Activated T-helper 2 cell treated with anti-CD3 and anti-CD28 coated beads, Interferon-gamma antibody, Interleukin-2, Interleukin-4, amounts not matched to agents 10 μg/mL and 5 μg/mL and 100 μg/mL, durations not matched to agents 14 hours and 24 hours and 36 hours (primary cell): ENCODE data around the gene PIWIL4. TPM values are rescaled to one million over a fixed set of nuclear protein-coding genes. Genes with fewer than 3 reads are reported as not detected.

Experiments used
- DNase-seq: peaks from one replicate; pipeline ENCODE4 v3.0.0; 2021; ENCODE audit warnings: low spot score
- H3K27ac Mint-ChIP-seq: one replicate; pipeline ENCODE4 v1.8.0; 2021; ENCODE audit warnings: mixed read lengths
- H3K27me3 Mint-ChIP-seq: one replicate; pipeline ENCODE4 v1.8.0; 2021; ENCODE audit warnings: low read depth, mixed read lengths
- H3K36me3 Mint-ChIP-seq: one replicate; pipeline ENCODE4 v1.8.0; 2021; ENCODE audit warnings: low read depth, mixed read lengths
- H3K4me1 Mint-ChIP-seq: one replicate; pipeline ENCODE4 v1.8.0; 2021; ENCODE audit warnings: low read depth, mixed read lengths
- H3K4me3 Mint-ChIP-seq: one replicate; pipeline ENCODE4 v1.8.0; 2021; ENCODE audit warnings: low read depth, mild to moderate bottlenecking, moderate library complexity, mixed read lengths
- H3K9me3 Mint-ChIP-seq: one replicate; pipeline ENCODE4 v1.8.0; 2021; ENCODE audit warnings: mixed read lengths
- intact Hi-C: fragments of 100-400 bp; cut with micrococcal nuclease; formaldehyde crosslinking; loops from one replicate; pipeline ENCODE4 v1.15.1; 2023
- total RNA-seq: library from RNA; stranded (reverse); gene quantifications from 2 replicates; pipeline ENCODE4 v1.2.3, GENCODE V29; 2022

The PIWIL4 gene
- total RNA-seq, 1 donor from 2014 or later, result 0.84 TPM

DNA sequence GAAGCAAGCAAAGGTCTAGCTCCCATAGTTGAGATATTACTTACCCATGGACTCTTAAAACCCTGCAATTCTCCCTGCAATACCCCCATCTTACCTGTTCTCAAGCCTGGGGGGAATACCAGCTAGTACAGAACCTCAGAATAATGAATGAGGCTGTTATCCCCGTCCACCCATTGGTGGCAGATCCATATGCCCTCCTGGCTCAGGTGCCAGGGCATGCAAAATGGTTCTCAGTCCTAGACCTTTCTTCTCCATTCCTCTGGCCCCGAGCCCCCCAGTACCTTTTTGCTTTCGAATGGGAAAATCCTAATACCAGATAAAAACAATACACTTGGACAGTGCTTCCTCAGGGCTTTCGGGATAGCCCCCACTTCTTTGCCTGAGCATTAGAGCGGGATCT, 86.4 kb downstream of the PIWIL4 start:
- no peak for DNase-seq
- intact Hi-C loops, result no loop called here
- H3K36me3 Mint-ChIP-seq, result no peaks in the 10 kb centered on the region
- H3K4me3 Mint-ChIP-seq, result no peak overlapping the region
- H3K4me1 Mint-ChIP-seq, result no peaks in the 10 kb centered on the region
- no peaks in the 10 kb centered on the region for H3K9me3 Mint-ChIP-seq
- H3K27ac Mint-ChIP-seq, result no peak overlapping the region
- peaks cover 9% of the 10 kb centered on the region for H3K27me3 Mint-ChIP-seq

DNA sequence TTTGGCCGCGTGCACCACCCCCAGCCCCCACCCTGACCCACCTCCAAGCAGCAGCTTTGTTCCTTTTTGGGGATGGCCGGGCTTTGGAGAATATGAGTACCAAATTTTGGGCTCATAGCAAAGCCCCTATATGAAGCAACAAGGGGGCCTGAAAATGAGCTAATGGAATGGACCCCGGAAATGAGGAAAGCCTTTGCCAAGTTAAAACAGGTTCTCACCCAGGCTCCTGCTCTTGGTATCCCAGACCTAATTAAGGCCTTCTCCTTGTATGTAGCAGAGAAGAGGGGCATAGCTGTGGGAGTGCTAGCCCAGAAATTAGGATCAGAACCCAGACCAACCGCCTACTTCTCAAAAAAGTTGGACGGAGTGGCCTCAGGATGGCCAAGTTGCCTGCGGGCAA, 87.0 kb downstream of the PIWIL4 start:
- DNase-seq, result no peak
- H3K4me1 Mint-ChIP-seq, result no peaks in the 10 kb centered on the region
- peaks cover 11% of the 10 kb centered on the region for H3K27me3 Mint-ChIP-seq
- no peaks in the 10 kb centered on the region for H3K36me3 Mint-ChIP-seq
- H3K9me3 Mint-ChIP-seq, result no peaks in the 10 kb centered on the region
- intact Hi-C loops, result no loop called here
- H3K4me3 Mint-ChIP-seq, result no peak overlapping the region
- H3K27ac Mint-ChIP-seq, result no peak overlapping the region

DNA sequence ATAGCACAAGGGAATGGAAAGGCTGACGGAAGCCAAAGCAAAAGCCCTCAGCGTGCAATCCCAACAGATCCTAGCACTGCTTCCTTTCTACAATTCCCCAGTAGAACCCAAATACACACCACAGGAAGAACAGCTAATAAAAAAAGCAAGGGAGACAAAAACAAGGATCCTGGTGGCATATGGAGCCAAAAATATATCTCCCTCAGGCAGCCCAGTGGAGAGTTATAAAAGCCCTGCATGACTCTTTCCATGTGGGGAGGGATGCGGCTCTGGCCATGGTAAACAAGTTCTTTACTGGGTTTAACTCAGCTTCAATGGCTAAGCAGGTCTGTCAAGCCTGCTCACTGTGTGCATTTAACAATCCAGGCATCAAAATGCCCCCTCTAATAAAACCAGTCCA, 88.1 kb downstream of the PIWIL4 start:
- intact Hi-C loops, result no loop called here
- H3K4me3 Mint-ChIP-seq, result no peak overlapping the region
- H3K27me3 Mint-ChIP-seq, result peaks cover 11% of the 10 kb centered on the region
- no peak overlapping the region for H3K27ac Mint-ChIP-seq
- no peak for DNase-seq
- no peaks in the 10 kb centered on the region for H3K4me1 Mint-ChIP-seq
- H3K36me3 Mint-ChIP-seq, result no peaks in the 10 kb centered on the region
- H3K9me3 Mint-ChIP-seq, result no peaks in the 10 kb centered on the region

DNA sequence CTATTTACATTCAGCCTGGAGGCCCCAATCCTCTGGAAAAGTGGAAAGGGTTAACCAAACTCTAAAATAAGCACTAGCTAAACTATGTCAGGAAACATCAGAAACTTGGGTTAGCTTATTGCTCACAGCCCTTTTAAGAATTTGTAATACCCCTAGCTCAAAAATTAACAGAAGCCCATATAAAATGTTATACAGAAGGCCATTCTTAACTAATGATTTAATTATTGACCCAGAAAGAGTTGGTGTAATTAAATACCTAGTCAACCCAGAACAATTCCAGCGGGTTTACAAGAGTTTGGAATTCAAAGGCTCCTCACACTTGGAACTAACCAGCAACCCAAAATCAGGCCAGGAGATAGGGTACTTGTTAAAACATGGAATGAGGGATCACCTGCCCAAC, 88.8 kb downstream of the PIWIL4 start:
- H3K36me3 Mint-ChIP-seq, result no peaks in the 10 kb centered on the region
- H3K9me3 Mint-ChIP-seq, result no peaks in the 10 kb centered on the region
- intact Hi-C loops, result no loop called here
- H3K4me3 Mint-ChIP-seq, result no peak overlapping the region
- H3K27me3 Mint-ChIP-seq, result peaks cover 11% of the 10 kb centered on the region
- H3K4me1 Mint-ChIP-seq, result no peaks in the 10 kb centered on the region
- no peak for DNase-seq
- H3K27ac Mint-ChIP-seq, result no peak overlapping the region

DNA sequence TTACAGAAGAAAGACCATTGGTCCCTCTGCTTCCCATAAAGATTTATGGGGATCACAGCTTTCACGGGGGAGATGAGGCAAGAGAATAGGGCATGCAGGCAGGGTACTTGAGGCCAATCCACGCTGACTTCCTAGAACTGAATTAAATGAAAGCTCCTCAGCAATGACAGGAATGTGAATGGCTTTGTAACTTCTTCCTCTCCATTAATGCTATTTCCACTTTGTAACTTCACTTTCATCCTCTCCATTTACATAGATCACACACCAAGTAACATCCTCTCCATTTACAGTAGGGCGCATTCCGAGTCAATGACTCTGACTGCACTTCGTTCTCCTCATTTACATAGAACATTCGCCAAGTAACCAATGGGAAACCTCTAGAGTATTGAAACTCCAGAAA, 89.8 kb downstream of the PIWIL4 start:
- no peak overlapping the region for H3K4me3 Mint-ChIP-seq

DNA sequence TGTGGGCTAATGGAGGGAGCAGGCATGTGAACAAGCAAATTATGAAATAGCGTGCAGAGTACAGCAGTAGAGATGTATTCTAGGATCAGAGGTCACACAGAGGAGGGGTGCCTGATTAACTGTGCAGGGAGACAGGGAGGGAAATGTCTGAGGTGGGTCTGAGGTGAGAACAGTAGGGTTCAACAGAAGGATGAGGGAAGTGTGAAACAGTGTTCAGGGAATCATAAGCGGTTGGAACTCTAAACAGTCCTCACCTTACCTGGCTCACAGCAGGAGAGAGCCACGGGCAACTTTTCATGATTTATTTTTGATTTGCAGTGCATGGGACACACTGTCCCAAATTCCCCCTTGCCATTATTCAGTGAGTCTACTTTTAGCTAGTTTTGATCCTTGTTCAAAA, 90.5 kb downstream of the PIWIL4 start:
- Mint-ChIP-seq H3K9me3 (no peaks in the 10 kb centered on the region), H3K36me3 (no peaks in the 10 kb centered on the region), H3K4me3 (no peak overlapping the region), H3K27ac (no peak overlapping the region), H3K4me1 (peaks cover 5% of the 10 kb centered on the region), H3K27me3 (peaks cover 15% of the 10 kb centered on the region)
- no peak for DNase-seq
- intact Hi-C loops, result no loop called here

More for the DNA sequence above, 89.8 kb downstream of the PIWIL4 start:
- H3K27ac Mint-ChIP-seq, result no peak overlapping the region
- peaks cover 15% of the 10 kb centered on the region for H3K27me3 Mint-ChIP-seq
- H3K9me3 Mint-ChIP-seq, result no peaks in the 10 kb centered on the region
- H3K36me3 Mint-ChIP-seq, result no peaks in the 10 kb centered on the region
- DNase-seq, result no peak
- intact Hi-C loops, result no loop called here
- peaks cover 5% of the 10 kb centered on the region for H3K4me1 Mint-ChIP-seq

DNA sequence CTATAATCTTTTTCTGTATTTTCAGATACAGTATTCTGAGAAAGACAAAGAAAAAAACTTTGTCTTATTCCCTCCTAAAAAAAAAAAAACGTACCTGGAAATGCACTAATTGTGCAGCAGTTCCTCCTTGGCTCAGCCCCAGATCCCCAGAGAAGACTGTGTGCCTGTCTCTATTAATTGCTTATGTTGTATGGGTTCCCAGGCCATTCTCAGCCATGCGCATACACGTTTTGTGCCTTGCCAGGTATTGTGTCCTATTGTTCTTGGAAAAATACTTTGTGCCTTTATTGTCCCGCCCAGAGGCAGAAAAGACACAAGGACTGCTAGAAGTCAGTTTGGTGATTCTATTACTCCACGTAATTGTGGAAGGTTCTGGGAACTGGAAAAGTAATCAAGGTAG, 91.2 kb downstream of the PIWIL4 start:
- no peak for DNase-seq
- Mint-ChIP-seq H3K27ac (no peak overlapping the region), H3K4me3 (no peak overlapping the region), H3K9me3 (no peaks in the 10 kb centered on the region), H3K4me1 (peaks cover 5% of the 10 kb centered on the region), H3K27me3 (peaks cover 15% of the 10 kb centered on the region), H3K36me3 (no peaks in the 10 kb centered on the region)
- intact Hi-C loops, result no loop called here

DNA sequence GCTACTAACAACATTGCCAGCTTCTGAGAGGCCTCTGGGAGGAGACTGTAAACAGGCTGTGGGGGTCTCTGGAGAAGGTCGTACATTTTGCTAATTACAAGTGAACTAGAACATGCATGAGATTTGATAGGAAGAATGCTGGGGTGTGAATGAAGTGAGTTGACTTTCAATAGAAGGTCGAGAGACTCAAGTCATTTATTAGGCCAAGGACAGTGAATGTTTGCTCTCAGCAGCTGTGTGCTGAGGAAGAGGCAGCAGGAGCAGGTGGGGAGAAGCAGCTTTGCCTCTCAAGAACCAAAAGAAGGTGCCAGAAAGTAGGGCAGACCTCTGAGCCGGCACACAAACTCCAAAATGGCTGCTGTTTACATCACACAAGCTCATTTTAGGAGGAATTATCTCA, 91.7 kb downstream of the PIWIL4 start:
- H3K27me3 Mint-ChIP-seq, result peaks cover 15% of the 10 kb centered on the region
- no peaks in the 10 kb centered on the region for H3K9me3 Mint-ChIP-seq
- DNase-seq, result no peak
- no peak overlapping the region for H3K4me3 Mint-ChIP-seq
- peaks cover 5% of the 10 kb centered on the region for H3K4me1 Mint-ChIP-seq
- H3K27ac Mint-ChIP-seq, result no peak overlapping the region
- intact Hi-C loops, result no loop called here
- no peaks in the 10 kb centered on the region for H3K36me3 Mint-ChIP-seq

DNA sequence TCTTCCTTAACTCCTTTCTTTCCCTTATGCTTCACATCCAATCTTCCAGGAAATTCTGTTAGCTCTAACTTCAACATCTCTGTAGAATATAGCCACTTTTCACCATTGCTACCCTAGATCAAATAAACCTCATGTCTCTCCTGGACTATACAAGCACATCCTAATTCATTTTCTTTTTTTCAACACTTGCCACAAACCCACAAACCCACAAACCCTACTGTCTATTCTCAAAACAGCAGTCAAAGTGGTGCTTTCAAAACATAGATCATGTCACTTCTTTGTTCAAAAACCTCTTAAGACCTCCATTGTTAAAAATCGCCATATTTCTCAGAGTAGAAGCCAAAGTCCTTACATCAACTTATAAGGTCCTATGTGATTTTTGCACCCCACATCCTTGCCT, 94.3 kb downstream of the PIWIL4 start:
- Mint-ChIP-seq H3K9me3 (no peaks in the 10 kb centered on the region), H3K4me3 (no peak overlapping the region), H3K4me1 (peaks cover 5% of the 10 kb centered on the region), H3K36me3 (no peaks in the 10 kb centered on the region), H3K27me3 (peaks cover 18% of the 10 kb centered on the region), H3K27ac (no peak overlapping the region)
- intact Hi-C loops, result no loop called here
- no peak for DNase-seq

DNA sequence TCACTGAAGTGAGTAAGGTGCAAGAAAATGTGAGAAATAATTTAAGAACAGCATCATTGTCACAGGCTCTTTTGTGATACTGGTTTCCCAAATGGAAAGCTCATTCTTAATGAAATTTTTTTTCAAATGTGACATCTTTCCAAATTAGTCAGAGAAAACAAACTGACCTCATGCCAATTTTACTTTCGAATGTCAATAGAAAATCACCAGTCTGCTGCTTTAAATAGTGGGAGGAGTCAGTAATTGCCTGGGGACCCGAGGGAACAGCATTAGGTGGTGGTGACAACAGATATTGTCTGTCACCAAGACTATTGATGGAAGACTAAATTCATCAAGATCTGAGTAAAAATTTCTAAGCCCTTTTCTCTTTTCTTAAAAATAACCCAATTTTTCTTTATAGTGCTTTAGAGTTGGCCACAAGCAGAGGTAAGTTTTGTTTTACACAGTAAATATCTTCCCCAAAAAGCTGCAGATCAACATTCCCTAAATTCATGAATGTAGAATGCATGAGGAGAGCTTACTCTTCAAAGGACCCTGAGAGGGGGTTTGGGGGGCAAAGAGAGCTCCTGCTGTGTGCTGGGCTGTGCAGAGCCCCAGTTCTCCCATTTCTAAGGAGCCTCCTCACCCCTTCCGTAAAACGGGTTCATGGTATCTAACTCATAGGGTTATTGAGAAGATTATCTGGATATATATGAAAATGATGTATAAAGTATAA, 95.1 kb downstream of the PIWIL4 start:
- intact Hi-C loops, result no loop called here
- no peak overlapping the region for H3K27ac Mint-ChIP-seq
- H3K9me3 Mint-ChIP-seq, result no peaks in the 10 kb centered on the region
- H3K27me3 Mint-ChIP-seq, result peaks cover 17% of the 10 kb centered on the region
- no peak for DNase-seq
- H3K36me3 Mint-ChIP-seq, result no peaks in the 10 kb centered on the region
- H3K4me1 Mint-ChIP-seq, result peaks cover 5% of the 10 kb centered on the region
- no peak overlapping the region for H3K4me3 Mint-ChIP-seq

DNA sequence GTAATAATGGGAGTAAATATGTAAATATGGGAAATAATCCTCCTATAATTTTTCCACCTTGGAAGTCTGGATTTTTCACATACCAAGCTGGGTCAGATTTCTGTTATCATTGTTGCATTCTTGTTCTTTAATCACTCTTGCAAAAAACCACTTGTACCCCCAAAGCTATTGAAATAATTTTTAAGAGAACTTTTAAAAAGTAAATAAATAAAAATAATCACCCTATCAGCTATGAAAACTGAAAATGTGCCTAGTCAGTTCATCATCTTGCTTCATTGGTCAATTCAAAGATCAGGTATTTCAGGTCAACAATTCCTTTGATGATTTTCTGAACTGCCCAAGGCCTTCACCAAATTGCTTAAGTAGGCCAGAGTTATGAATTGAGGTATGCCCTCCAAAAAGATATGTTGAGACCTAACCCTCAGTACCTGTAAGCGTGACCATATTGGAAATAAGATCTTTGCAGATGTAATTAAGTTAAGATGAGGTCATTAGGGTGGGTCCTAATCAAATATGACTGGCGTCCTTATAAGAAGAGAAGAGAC, 95.8 kb downstream of the PIWIL4 start:
- Mint-ChIP-seq H3K36me3 (no peaks in the 10 kb centered on the region), H3K27ac (no peak overlapping the region), H3K9me3 (no peaks in the 10 kb centered on the region), H3K4me1 (peaks cover 5% of the 10 kb centered on the region), H3K4me3 (no peak overlapping the region), H3K27me3 (peaks cover 13% of the 10 kb centered on the region)
- no peak for DNase-seq
- intact Hi-C loops, result no loop called here

DNA sequence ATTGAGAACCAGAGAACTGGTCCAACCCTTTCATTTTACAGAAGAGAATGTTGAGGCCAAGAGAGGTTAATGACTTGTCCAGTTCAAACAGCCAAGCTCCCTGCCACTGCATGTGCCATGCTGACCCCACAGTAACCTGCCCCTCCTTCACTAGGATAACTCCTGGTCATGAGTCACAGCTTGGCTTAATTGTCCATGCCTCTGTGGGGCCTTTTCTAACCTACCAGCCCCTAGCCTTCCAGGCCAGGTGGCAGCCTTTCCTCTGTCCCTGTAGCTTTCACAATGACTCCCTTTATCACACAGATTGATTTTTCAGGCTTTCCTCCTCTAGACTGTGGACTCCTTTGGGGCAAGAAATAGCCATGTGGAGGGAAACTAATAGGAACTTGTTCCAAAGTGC, 97.2 kb downstream of the PIWIL4 start:
- Mint-ChIP-seq H3K4me3 (no peak overlapping the region), H3K9me3 (no peaks in the 10 kb centered on the region), H3K27ac (no peak overlapping the region), H3K4me1 (peaks cover 5% of the 10 kb centered on the region), H3K36me3 (no peaks in the 10 kb centered on the region), H3K27me3 (peaks cover 10% of the 10 kb centered on the region)
- DNase-seq, result no peak
- intact Hi-C loops, result no loop called here

DNA sequence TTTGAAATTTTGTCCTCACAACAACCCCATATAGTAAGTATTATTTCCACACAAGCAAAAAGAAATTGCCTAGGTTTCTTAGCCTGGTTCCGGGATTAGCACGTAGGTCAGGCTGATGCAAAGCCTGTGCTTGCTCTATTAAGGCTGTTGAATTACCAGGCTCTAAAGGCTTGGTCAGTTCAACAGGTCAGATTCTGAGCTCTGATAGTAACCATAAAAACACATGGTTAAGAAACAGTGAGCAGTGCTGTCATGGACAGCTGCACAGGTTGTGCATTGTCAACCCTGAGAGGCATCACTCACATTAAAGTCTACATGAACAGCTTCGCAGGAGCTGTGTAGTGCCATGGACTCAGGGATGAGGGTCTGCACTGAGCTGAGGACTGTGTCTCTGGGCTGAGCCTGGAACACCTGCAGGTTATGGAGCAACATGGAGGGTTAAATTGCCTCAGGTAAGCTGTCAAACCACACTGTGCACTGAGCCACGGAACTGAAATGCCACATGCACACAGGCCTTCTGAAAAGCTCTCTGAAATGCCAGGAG, 98.0 kb downstream of the PIWIL4 start:
- no peak for DNase-seq
- Mint-ChIP-seq H3K4me3 (no peak overlapping the region), H3K27ac (no peak overlapping the region), H3K4me1 (peaks cover 5% of the 10 kb centered on the region), H3K9me3 (no peaks in the 10 kb centered on the region), H3K36me3 (no peaks in the 10 kb centered on the region), H3K27me3 (peaks cover 10% of the 10 kb centered on the region)
- intact Hi-C loops, result no loop called here
